GM13976 (cell line): ENCODE measurements around the gene AP5Z1.
"Not testable (repeated sequence)": the region's sequence is repeated elsewhere in the genome, so short reads cannot be mapped to it uniquely, and the experiment has no call there.

Experiments used
- DNase-seq: peaks from one replicate; pipeline ENCODE4 v3.0.0; 2012; ENCODE audit warnings: low spot score
- in situ Hi-C: fragments of 300-500 bp; cut with MboI; formaldehyde crosslinking; loops from one replicate; pipeline ENCODE4 v1.12.0; 2022; ENCODE audit warnings: low sequenced_read_pairs, mixed read lengths, inconsistent platforms; ENCODE audit not compliant: unreplicated experiment
- TF ChIP-seq, protein P1 (sequence below): IDR thresholded peaks from 2 replicates; pipeline ENCODE4 v1.5.1; 2012; ENCODE audit warnings: borderline replicate concordance, mild to moderate bottlenecking; ENCODE audit not compliant: insufficient read depth; ENCODE audit errors: extremely low read depth, missing control alignments, control extremely low read depth

The AP5Z1 gene

DNA sequence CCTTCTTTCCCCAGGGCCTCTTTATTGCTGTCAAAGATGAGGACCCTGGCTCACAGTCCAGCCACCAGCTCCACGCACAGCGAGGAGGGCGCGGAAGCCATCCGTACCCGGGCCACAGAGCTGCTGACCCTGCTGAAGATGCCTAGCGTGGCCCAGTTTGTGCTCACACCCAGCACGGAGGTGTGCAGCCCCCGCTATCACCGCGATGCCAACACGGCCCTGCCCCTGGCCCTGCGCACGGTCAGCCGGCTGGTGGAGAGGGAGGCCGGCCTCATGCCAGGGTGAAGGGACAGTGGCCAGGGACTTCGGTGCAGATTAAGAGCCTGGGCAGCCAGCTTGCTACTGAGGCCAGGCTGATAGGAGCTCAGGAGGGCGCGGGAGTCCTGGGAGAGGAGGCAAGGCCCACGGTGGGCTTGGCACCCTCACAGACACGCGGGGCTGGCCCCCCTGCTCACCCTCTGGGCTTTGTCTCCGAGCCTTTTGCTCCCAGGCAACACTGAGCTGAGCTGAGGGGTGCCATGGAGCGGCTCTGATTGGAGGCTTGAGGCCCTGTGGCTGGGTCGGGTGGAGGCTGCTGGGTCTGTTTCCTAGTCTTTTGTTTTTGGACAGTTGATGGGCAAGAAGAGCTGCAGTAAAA is 15.8 kb downstream of the AP5Z1 start:
- TF ChIP-seq, protein P1, sequence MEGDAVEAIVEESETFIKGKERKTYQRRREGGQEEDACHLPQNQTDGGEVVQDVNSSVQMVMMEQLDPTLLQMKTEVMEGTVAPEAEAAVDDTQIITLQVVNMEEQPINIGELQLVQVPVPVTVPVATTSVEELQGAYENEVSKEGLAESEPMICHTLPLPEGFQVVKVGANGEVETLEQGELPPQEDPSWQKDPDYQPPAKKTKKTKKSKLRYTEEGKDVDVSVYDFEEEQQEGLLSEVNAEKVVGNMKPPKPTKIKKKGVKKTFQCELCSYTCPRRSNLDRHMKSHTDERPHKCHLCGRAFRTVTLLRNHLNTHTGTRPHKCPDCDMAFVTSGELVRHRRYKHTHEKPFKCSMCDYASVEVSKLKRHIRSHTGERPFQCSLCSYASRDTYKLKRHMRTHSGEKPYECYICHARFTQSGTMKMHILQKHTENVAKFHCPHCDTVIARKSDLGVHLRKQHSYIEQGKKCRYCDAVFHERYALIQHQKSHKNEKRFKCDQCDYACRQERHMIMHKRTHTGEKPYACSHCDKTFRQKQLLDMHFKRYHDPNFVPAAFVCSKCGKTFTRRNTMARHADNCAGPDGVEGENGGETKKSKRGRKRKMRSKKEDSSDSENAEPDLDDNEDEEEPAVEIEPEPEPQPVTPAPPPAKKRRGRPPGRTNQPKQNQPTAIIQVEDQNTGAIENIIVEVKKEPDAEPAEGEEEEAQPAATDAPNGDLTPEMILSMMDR, result no peak
- in situ Hi-C loops, result loop anchor here (10.0 kb wide), 1 partner anchor 294 kb away; no protein-coding TSS in a partner anchor
- no peak for DNase-seq

DNA sequence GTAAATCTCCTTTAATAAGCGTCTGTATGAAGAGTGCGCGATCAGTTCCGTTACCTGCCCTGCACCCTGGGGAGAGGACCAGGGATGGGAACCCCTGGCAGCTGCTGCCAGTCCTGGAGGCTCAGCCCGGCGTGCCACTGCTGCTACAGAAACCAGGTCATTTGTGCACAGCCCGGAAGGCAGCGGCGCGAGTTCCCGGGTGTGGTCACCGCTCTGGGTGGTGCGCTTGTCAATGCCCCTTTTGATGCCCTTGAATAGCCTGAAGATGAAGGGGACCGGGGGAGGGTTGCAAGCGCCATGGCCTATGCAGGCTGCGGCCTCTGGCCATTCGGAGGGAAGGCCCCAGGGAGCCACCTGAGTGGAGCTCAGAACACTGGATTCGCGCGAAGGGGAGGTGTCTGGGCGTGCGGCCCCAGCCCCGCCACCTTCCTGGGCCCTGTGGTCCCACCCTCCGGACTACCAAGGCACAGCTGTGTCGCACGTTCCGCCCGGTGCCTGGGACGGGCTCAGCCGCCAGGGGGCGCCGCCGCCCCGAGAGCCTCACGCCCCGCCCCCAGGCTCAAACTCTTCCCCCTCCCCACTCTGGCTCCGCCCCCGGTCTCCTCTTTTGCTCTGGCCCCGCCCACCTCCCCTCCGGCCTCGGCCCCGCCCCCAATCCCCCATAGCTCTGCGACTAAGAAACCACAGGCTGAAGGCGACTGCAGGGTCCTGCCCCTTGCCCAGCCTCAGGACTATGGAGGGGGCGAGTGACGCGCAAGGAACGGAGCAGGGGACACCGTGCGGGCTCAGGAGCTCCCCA is 16.5 kb downstream of the AP5Z1 start:
- TF ChIP-seq, protein P1, result peak; percentile 75
- peak; percentile 90 for DNase-seq
- in situ Hi-C loops, result loop anchor here (10.0 kb wide), 1 partner anchor 293 kb away; no protein-coding TSS in a partner anchor

DNA sequence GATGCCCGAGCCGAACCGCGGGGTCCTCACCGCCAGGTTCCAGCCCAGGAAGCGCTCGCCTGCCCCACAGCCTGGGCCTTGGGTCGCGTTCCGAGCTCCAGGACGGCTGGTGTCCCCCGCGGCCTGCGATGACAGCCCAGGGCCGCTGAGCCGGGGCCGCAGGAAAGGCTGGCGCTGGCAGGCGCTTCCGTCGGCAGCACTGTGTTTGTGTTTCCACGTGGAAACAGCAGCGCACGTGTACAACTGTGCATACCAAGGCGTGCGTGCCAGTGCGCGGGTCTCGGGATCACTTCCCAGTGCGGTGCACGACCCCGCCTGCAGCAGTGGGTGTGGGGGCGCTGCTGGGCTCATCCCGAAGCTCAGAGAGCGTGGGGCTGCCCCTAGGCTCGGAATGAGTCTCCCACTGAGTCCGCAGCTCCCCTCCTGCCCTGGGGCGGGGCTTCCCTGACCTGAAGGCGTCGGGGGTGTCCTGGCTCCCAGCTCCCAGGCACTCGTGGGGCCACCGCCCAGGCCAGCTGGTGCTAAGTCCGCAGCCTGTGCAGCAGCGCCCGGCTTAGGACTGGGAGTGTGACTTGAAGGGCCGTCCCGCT is 17.2 kb downstream of the AP5Z1 start:
- TF ChIP-seq, protein P1, result no peak
- DNase-seq, result no peak
- in situ Hi-C loops, result loop anchor here (10.0 kb wide), 1 partner anchor 292 kb away; no protein-coding TSS in a partner anchor

DNA sequence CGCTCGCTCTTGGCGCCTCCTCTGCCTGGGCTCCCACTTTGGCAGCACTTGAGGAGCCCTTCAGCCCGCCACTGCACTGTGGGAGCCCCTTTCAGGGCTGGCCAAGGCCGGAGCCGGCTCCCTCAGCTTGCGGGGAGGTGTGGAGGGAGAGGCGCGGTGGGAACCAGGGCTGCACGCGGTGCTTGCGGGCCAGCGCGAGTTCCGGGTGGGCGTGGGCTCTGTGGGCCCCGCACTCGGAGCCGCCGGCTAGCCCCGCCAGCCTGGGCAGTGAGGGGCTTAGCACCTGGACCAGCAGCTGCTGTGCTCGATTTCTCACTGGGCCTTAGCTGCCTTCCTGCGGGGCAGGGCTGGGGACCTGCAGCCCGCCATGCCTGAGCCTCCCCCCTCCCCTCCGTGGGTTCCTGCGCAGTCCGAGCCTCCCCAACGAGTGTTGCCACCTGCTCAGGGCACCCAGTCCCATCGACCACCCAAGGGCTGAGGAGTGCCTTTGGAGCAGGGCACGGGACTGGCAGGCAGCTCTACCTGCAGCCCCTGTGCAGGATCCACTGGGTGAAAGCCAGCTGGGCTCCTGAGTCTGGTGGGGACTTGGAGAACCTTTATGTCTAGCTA is 18.1 kb downstream of the AP5Z1 start:
- DNase-seq, result not testable (repeated sequence)
- in situ Hi-C loops, result loop anchor here (10.0 kb wide), 1 partner anchor 291 kb away; no protein-coding TSS in a partner anchor

DNA sequence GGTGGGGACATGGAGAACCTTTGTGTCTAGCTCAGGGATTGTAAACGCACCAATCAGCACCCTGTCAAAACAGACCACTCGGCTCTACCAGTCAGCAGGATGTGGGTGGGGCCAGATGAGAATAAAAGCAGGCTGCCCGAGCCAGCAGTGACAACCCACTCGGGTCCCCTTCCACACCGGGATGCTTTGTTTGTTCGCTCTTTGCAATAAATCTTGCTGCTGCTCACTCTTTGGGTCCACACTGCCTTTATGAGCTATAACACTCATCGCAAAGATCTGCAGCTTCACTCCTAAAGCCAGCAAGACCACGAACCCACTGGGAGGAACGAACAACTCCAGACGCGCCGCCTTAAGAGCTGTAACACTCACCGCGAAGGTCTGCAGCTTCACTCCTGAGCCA is 18.7 kb downstream of the AP5Z1 start:
- not testable (repeated sequence) for DNase-seq
- in situ Hi-C loops, result loop anchor here (10.0 kb wide), 1 partner anchor 291 kb away; no protein-coding TSS in a partner anchor

DNA sequence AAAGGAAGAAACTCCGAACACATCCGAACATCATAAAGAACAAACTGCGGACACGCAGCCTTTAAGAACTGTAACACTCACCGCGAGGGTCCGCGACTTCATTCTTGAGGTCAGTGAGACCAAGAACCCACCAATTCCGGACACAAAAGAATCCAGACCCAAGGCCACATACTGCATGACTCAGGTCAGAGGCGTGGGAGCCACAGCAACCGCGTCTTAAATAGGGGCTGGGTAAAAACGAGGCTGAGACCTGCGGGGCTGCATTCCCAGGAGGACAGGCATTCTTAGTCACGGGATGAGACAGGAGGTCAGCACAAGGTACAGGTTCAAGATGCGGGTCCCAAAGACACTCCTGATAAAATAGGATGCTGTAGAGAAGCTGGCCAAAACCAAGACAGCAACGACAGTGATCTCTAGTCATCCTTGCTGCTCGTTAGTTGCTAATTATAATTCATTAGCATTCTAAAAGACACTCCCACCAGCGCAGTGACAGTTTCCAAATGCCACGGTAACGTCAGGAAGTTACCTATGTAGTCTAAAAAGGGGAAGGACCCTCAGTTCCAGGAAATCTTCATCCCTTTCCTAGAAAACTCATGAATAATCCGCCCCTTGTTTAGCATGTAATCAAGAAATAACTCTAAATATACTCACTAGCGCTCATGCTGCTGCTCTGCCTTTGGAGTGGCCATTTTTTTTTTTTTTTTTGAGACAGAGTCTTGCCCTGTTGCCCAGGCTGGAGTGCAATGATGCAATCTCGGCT is 19.3 kb downstream of the AP5Z1 start:
- TF ChIP-seq, protein P1, result no peak
- DNase-seq, result no peak
- in situ Hi-C loops, result loop anchor here (10.0 kb wide), 1 partner anchor 290 kb away; no protein-coding TSS in a partner anchor

DNA sequence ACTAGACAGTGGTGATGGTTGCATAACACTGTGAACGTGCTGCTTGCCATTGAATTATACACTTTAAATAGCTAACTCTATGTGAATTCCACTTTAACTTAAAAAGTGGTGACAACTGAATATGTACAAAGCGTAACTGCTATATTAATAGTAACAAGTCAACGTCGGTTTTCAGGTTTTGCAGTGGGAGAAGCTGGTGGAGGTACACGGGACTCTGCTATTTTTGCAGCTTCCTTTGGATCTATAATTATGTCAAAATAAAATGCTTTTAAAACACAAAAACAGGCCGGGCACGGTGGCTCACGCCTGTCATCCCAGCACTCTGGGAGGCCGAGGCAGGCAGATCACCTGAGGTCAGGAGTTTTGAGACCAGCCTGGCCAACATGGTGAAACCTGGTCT is 21.0 kb downstream of the AP5Z1 start:
- TF ChIP-seq, protein P1, result no peak
- DNase-seq, result no peak
- in situ Hi-C loops, result loop anchor here (10.0 kb wide), 1 partner anchor 288 kb away; no protein-coding TSS in a partner anchor
